Stomach (tissue), 4 donors: ENCODE measurements around the gene NUDT5.

Source experiments
- CTCF ChIP-seq, 7 experiments: fragments of 450-650 bp in 4 of 7; fragments of 200-600 bp in 3 of 7; sonication (generic) in 3 of 7; IDR thresholded peaks; one replicate each; pipeline ENCODE4 v1.5.1; 2016 to 2019; ENCODE audit warnings: antibody characterized with exemption in 7 of 7, control low read depth in 2 of 7, mild to moderate bottlenecking in 1 of 7
- EP300 ChIP-seq: sonication (generic); formaldehyde crosslinking; IDR thresholded peaks from one replicate; pipeline ENCODE4 v1.6.1; 2017; ENCODE audit warnings: antibody characterized with exemption
- POLR2A ChIP-seq, 4 donors: fragments of 450-650 bp; IDR thresholded peaks; one replicate each; pipeline ENCODE4 v1.6.1; 2016; ENCODE audit warnings: antibody characterized with exemption in 4 of 4, control low read depth in 2 of 4, mild to moderate bottlenecking in 1 of 4, moderate library complexity in 1 of 4
- POLR2AphosphoS5 ChIP-seq, 3 donors: sonication (generic); formaldehyde crosslinking; IDR thresholded peaks; one replicate each; pipeline ENCODE4 v1.6.1; 2016; ENCODE audit warnings: antibody characterized with exemption in 3 of 3

- TF ChIP-seq CTCF (IDR thresholded peaks at IDR 0.05) (no peak), POLR2A (IDR thresholded peaks at IDR 0.05) (no peak), EP300 (no peak), POLR2AphosphoS5 (IDR thresholded peaks at IDR 0.05) (no peak)
Measured at GRCh38 chr10:12194752-12195271, 879 bp downstream of the NUDT5 start.
